Mesenchymal stem cell (in vitro differentiated cells and primary cell): ENCODE results near the gene FRYL.
"Not testable (repeated sequence)": the region's sequence is repeated elsewhere in the genome, so short reads cannot be mapped to it uniquely, and the experiment has no call there.

Source experiments
- DNase-seq: peaks from one replicate; pipeline ENCODE4 v3.0.0-alpha.2; 2013
- H2AFZ ChIP-seq: one replicate; pipeline ENCODE4 v1.6.1; 2013; ENCODE audit warnings: low read depth, mild to moderate bottlenecking, control low read depth, inconsistent platforms, low read length, moderate library complexity
- H2AK5ac ChIP-seq: 2 replicates; pipeline ENCODE4 v1.6.1; 2013; ENCODE audit warnings: low read length, moderate library complexity, mild to moderate bottlenecking, inconsistent platforms; ENCODE audit not compliant: severe bottlenecking
- H2BK120ac ChIP-seq: one replicate; pipeline ENCODE4 v1.6.1; 2013; ENCODE audit warnings: low read depth, mild to moderate bottlenecking, inconsistent platforms, low read length, moderate library complexity
- H2BK12ac ChIP-seq, 2 experiments: one replicate each; pipeline ENCODE4 v1.6.1; 2013; ENCODE audit warnings: inconsistent platforms in 2 of 2, low read length in 2 of 2, mild to moderate bottlenecking in 2 of 2, moderate library complexity in 2 of 2, control low read depth in 1 of 2
- H2BK15ac ChIP-seq: one replicate; pipeline ENCODE4 v1.6.1; 2013; ENCODE audit warnings: mild to moderate bottlenecking, low read depth, inconsistent platforms; ENCODE audit not compliant: poor library complexity, severe bottlenecking
- H2BK5ac ChIP-seq: 2 replicates; pipeline ENCODE4 v1.6.1; 2013; ENCODE audit warnings: low read depth, mild to moderate bottlenecking, low read length, control low read depth, inconsistent platforms; ENCODE audit not compliant: poor library complexity, severe bottlenecking
- H3K14ac ChIP-seq, 2 experiments: one replicate each; pipeline ENCODE4 v1.6.1; 2013; ENCODE audit warnings: inconsistent platforms in 2 of 2, low read length in 2 of 2, control low read depth in 1 of 2, mild to moderate bottlenecking in 1 of 2, moderate library complexity in 1 of 2
- H3K18ac ChIP-seq, 2 experiments: one replicate each; pipeline ENCODE4 v1.6.1; 2013; ENCODE audit warnings: inconsistent platforms in 2 of 2, low read length in 2 of 2, control low read depth in 1 of 2, low read depth in 1 of 2, mild to moderate bottlenecking in 1 of 2
- H3K23ac ChIP-seq, 2 experiments: one replicate each; pipeline ENCODE4 v1.6.1; 2013; ENCODE audit warnings: inconsistent platforms in 2 of 2, low read length in 2 of 2, mild to moderate bottlenecking in 2 of 2, moderate library complexity in 2 of 2, control low read depth in 1 of 2
- H3K27ac ChIP-seq: 2 replicates; pipeline ENCODE4 v1.5.1; 2013; ENCODE audit warnings: mild to moderate bottlenecking, moderate library complexity, low read length, control low read depth, inconsistent platforms; ENCODE audit not compliant: poor library complexity, severe bottlenecking
- H3K27me3 ChIP-seq, 2 experiments: 2 replicates each; pipeline versions ENCODE4 v1.6.1 to v1.7.0; 2013; ENCODE audit warnings: low read length in 2 of 2, mild to moderate bottlenecking in 2 of 2, moderate library complexity in 2 of 2, control low read depth in 1 of 2, inconsistent platforms in 1 of 2; ENCODE audit not compliant: control insufficient read depth in 1 of 2, insufficient read depth in 1 of 2
- H3K36me3 ChIP-seq, 2 experiments: 2 replicates each; pipeline versions ENCODE4 v1.6.1 to v1.7.0; 2013; ENCODE audit warnings: low read length in 2 of 2, control low read depth in 1 of 2, inconsistent platforms in 1 of 2, low read depth in 1 of 2, mild to moderate bottlenecking in 1 of 2; ENCODE audit not compliant: insufficient read depth in 2 of 2, control insufficient read depth in 1 of 2
- H3K4ac ChIP-seq, 2 experiments: one replicate each; pipeline ENCODE4 v1.6.1; 2013; ENCODE audit warnings: inconsistent platforms in 2 of 2, low read length in 2 of 2, mild to moderate bottlenecking in 2 of 2, moderate library complexity in 2 of 2, control low read depth in 1 of 2, low read depth in 1 of 2
- H3K4me1 ChIP-seq: 2 replicates; pipeline ENCODE4 v1.6.1; 2013; ENCODE audit warnings: low read depth, low read length, control low read depth; ENCODE audit not compliant: control insufficient read depth, insufficient read depth
- H3K4me2 ChIP-seq: 2 replicates; pipeline ENCODE4 v1.6.1; 2013; ENCODE audit warnings: low read length, mild to moderate bottlenecking, inconsistent platforms; ENCODE audit not compliant: poor library complexity, severe bottlenecking
- H3K4me3 ChIP-seq, 2 experiments: 2 replicates each; pipeline versions ENCODE4 v1.5.1 to v1.7.0; 2013; ENCODE audit warnings: low read length in 2 of 2, mild to moderate bottlenecking in 2 of 2, control low read depth in 1 of 2, low read depth in 1 of 2; ENCODE audit not compliant: insufficient read depth in 1 of 2
- H3K79me1 ChIP-seq: replicated peaks from 2 replicates; pipeline ENCODE4 v1.6.1; 2013; ENCODE audit warnings: mild to moderate bottlenecking, control low read depth, low read length, inconsistent platforms; ENCODE audit not compliant: poor library complexity, severe bottlenecking
- H3K9ac ChIP-seq: 2 replicates; pipeline ENCODE4 v1.7.0; 2013; ENCODE audit warnings: mild to moderate bottlenecking, low read length, moderate library complexity
- H3K9me3 ChIP-seq: 2 replicates; pipeline ENCODE4 v1.7.0; 2013; ENCODE audit warnings: mild to moderate bottlenecking, low read length; ENCODE audit not compliant: control insufficient read depth
- H4K8ac ChIP-seq: one replicate; pipeline ENCODE4 v1.6.1; 2013; ENCODE audit warnings: inconsistent platforms, mild to moderate bottlenecking, low read length, moderate library complexity
- H4K91ac ChIP-seq: one replicate; pipeline ENCODE4 v1.6.1; 2013; ENCODE audit warnings: mild to moderate bottlenecking, low read length, inconsistent platforms
- WGBS: methylation state at CpG from one replicate; pipeline ENCODE4 v1.1.7; 2013; ENCODE audit warnings: mixed read lengths; 5-methylcytosine and 5-hydroxymethylcytosine counted together

The FRYL gene

GRCh38 chr4:48816297-48816696, 36.2 kb upstream of the FRYL start:
- not testable (repeated sequence) for H2BK5ac ChIP-seq, H3K4me2 ChIP-seq, H3K9ac ChIP-seq, H3K23ac ChIP-seq, H3K4me1 ChIP-seq, H3K36me3 ChIP-seq, H2BK120ac ChIP-seq, H2AFZ ChIP-seq, DNase-seq, H3K4ac ChIP-seq, H3K18ac ChIP-seq, H4K8ac ChIP-seq, H2AK5ac ChIP-seq, H3K9me3 ChIP-seq, H3K27ac ChIP-seq, H3K79me1 ChIP-seq, H2BK15ac ChIP-seq, H3K4me3 ChIP-seq, H4K91ac ChIP-seq, H2BK12ac ChIP-seq, H3K14ac ChIP-seq
- WGBS, result 93% methylated on average over 5 of the region's 7 CpGs
- H3K27me3 ChIP-seq, result peaks cover 3 to 14% of the 10 kb centered on the region in 2 experiments

- Histone ChIP-seq H2BK15ac (no peak overlapping the region), H4K8ac (no peak overlapping the region), H3K14ac (no peak overlapping the region), H3K4me1 (no peaks in the 10 kb centered on the region), H3K4me3 (no peak overlapping the region), H3K4ac (no peak overlapping the region), H3K9me3 (no peaks in the 10 kb centered on the region), H3K27me3 (peaks cover 3 to 14% of the 10 kb centered on the region in 2 experiments), H3K4me2 (no peak overlapping the region), H3K36me3 (no peaks in the 10 kb centered on the region), H2BK120ac (no peak overlapping the region), H3K18ac (no peak overlapping the region), H2BK5ac (no peak overlapping the region), H3K27ac (no peak overlapping the region), H3K9ac (no peak overlapping the region), H4K91ac (no peak overlapping the region), H3K79me1 (no peaks in the 10 kb centered on the region), H2AK5ac (no peak overlapping the region), H2BK12ac (no peak overlapping the region), H2AFZ (no peak overlapping the region), H3K23ac (no peak overlapping the region)
- 83% methylated on average over 2 of the region's 2 CpGs for WGBS
- DNase-seq, result no peak
These were observed 35.4 kb upstream of the FRYL start for GRCh38 chr4:48815483-48815882.

GRCh38 chr4:48813964-48814363, 33.9 kb upstream of the FRYL start:
- H3K14ac ChIP-seq, result no peak overlapping the region
- no peak overlapping the region for H3K4ac ChIP-seq
- H4K8ac ChIP-seq, result no peak overlapping the region
- H3K4me3 ChIP-seq, result no peak overlapping the region
- H2BK120ac ChIP-seq, result no peak overlapping the region
- no peak overlapping the region for H3K23ac ChIP-seq
- peaks cover 3 to 14% of the 10 kb centered on the region in 2 experiments for H3K27me3 ChIP-seq
- H3K4me2 ChIP-seq, result no peak overlapping the region
- H3K9me3 ChIP-seq, result no peaks in the 10 kb centered on the region
- no peak overlapping the region for H3K18ac ChIP-seq
- no peaks in the 10 kb centered on the region for H3K36me3 ChIP-seq
- H3K4me1 ChIP-seq, result no peaks in the 10 kb centered on the region
- H2AK5ac ChIP-seq, result no peak overlapping the region
- H2BK12ac ChIP-seq, result no peak overlapping the region
- 88% methylated on average over 1 of the region's 1 CpG for WGBS
- H3K27ac ChIP-seq, result no peak overlapping the region
- H4K91ac ChIP-seq, result no peak overlapping the region
- no peak overlapping the region for H2BK5ac ChIP-seq
- no peak overlapping the region for H2AFZ ChIP-seq
- no peaks in the 10 kb centered on the region for H3K79me1 ChIP-seq
- no peak overlapping the region for H3K9ac ChIP-seq
- no peak overlapping the region for H2BK15ac ChIP-seq
- no peak for DNase-seq

GRCh38 chr4:48812866-48813265, 32.8 kb upstream of the FRYL start:
- Histone ChIP-seq H2AK5ac (no peak overlapping the region), H3K23ac (no peak overlapping the region), H3K9ac (no peak overlapping the region), H3K4me1 (no peaks in the 10 kb centered on the region), H3K36me3 (no peaks in the 10 kb centered on the region), H3K4me2 (no peak overlapping the region), H2BK5ac (no peak overlapping the region), H3K9me3 (no peaks in the 10 kb centered on the region), H3K4me3 (no peak overlapping the region), H2BK120ac (no peak overlapping the region), H2AFZ (no peak overlapping the region), H3K27ac (no peak overlapping the region), H2BK12ac (no peak overlapping the region), H2BK15ac (no peak overlapping the region), H3K14ac (no peak overlapping the region), H4K8ac (no peak overlapping the region), H3K79me1 (no peaks in the 10 kb centered on the region), H3K27me3 (peaks cover 2 to 10% of the 10 kb centered on the region in 2 experiments), H3K18ac (no peak overlapping the region), H3K4ac (no peak overlapping the region), H4K91ac (no peak overlapping the region)
- DNase-seq, result no peak
- WGBS, result 76% methylated on average over 5 of the region's 6 CpGs
